Posterior cingulate gyrus (tissue), 11 donors: ENCODE measurements around the gene DERL2.

Experiments used
- DNase-seq, 10 donors: peaks; one replicate each; pipeline versions ENCODE4 v3.0.0 to v3.0.0-alpha.2; 2020 to 2021; ENCODE audit warnings: mixed read lengths in 3 of 10
- intact Hi-C: fragments of 100-400 bp; cut with DNase I; formaldehyde crosslinking; loops from one replicate; pipeline ENCODE4 v1.15.1; 2023

DERL2 gene

DNA sequence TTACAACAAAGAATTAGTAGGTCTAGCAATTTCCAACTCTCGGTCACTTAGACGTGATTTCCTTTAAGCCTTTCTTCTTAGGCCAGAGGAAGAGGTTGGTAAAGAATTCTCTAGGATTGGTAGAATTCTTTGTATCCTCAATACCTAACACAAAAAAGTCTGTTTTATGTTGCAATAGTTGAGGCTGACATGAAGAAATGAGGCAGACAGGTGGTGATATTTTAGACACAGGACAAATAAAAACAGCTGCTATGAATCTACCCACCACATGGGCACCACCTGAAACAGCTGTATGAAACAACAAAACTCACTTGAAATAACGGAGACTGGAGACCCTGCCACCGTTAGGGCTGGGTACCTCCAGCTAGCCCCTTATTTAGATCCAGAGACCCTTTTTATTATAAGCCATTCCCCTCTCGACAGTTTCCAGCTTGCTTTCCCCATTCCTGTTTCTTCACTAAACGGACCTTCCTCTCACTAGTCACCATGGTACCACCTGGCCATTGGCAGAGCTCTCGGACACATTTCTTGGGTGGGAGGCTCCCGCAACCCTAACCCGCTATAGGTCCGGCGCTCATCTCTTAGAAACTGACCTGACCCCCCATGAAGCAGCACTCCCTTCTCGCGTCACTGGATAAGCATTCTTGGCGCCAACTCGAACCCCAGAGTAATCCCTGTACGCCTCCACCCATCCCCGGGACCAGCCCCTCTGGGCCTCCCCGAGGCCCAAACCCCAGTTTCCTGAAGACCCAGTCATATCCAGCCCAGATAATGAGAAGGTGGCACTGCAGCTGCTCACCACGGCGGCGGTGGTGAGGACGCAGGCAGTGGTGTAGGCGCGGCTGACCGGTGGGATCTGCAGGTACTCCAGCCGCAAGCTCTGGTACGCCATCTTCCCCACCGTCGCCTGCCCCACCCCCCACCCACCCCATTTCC, at the start of gene DERL2:
Gene DERL2 (minus strand): TSS at position 909 of the 936 bp plus-strand sequence. CDS start 17 bp downstream, at position 892.
- DNase-seq, result no peak
- intact Hi-C loops, result loop anchor here (1.0 kb wide), 2 partner anchors 16 to 66 kb away; partner anchors contain the start of gene NUP88

DNA sequence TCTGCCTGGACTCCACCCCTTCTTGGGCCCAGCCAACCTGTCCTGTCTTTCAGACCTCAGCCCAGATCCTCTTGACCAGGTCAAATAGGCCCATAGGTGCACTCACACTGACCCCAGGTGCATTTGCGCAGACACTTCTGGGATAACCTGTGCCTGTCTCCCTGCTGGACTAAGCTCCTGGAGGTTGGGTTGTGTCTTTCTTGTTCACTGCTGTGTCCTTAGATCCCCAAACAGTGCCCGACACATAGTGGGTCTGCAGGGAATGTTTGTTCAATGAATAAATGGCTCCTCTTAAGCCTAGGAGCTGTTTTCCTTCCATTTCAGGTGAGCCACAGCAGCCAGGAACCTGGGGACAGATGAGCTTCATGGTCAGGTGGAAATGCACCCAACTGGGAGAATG, 49.5 kb upstream of the DERL2 start:
- intact Hi-C loops, result no loop called here
- DNase-seq, result no peak

DNA sequence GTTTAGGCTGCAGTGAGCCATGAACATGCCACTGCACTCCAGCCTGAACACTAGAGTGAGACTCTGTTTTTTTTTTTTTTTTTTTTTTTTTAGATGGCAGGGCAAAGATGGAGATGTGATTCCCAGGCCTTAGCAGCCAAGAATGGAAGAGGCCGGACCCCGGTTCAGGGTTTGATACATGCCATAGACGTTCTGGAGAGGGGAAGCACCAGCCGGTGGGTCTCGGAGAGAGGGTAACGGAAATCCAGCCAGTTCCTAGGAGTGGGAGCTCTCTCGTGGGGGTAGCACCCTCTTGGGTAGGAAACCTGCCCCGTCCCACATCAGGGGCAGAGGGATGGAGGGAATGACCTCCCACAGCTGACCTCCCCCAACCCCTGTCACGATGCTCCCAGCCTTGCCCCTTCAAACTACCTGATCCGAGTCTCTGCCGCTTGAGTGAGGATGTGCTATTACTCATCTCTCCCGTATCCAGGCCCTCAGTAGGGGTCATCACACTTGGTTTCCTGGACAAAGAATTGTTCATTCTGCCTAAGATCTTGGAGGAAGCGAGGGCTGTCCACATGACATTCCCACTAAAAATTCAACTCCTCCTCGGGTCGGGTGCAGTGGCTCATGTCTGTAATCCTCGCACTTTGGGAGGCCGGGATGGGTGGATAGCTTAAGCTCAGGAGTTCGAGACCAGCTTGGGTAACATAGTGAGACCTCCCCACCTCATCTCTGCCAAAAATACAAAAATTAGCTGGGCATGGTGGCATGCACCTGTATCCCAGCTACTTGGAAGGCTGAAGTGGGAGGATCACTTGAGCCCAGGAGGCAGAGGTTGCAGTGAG, 47.7 kb upstream of the DERL2 start:
- DNase-seq, result no peak
- intact Hi-C loops, result no loop called here

DNA sequence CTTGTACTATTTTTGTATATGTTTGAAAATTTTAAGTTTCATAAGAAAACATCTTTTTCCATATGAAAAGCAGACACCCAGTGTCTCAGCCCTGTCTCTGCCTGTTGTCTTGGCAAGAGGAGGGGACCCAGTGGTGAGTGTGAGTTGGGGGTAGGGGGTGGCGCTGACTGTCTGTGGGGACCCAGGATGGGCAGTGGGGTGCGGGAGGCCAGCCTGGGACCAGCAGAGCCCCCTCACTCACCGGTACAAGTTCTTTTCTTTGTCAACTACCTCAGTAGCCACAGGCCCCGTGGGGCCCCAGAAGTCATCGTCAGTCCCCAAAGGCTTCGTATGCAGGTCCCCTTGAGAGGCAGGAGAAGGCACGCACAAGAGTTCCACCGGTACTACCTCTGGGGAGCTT, 46.6 kb upstream of the DERL2 start:
- intact Hi-C loops, result no loop called here
- DNase-seq, result no peak

DNA sequence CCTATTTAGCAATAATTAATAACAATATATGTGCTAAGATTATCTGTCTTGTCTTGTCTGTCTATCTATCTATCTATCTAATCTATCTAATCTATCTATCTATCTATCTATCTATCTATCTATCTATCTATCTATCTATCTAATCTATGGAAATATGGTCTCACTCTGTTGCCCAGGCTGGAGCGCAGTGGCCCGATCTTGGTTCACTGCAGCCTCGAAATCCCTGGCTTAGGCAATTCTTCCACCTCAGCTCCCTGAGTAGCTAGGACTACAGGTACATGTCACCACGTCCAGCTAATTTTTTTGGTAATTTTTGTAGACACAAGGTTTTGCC, 45.1 kb upstream of the DERL2 start:
- DNase-seq, result no peak
- intact Hi-C loops, result no loop called here

DNA sequence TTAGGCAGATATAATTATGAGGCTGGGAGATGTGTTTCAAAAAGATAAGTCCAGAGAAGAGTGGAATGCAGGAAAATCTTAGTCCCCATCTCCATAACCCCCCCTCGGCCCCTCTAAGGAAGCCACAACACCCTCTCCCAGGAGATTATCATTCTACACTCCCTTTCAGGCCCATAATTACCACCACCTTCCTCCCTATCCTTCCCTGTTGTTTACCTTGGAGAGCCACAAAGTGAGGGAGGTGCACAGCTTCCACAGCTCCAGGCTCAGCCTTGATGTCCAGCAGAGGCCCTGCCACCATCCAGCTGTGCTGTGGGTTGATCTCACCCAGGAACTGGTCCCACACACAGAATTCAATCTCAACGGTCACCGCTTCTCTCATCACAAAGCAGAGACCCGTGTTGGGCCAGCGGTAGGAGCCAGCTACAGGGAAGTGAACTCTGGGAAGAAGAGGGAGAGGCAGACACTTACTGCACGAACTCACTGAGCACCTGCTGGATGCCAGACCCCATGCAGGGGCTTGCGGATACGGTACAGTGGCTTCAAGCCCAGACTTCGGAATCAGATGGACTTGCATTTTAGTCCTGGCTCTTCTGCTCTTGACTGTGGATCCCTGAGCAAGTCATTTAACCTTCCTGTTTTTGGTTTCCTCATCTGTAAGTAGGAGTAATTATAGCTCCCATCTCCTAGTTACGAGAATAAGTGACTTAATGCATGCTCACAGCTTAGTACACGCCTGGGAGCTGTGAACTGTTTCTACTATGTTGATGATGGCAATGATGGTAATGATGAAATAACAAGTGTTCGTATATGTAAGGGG, 44.5 kb upstream of the DERL2 start:
- intact Hi-C loops, result no loop called here

DNA sequence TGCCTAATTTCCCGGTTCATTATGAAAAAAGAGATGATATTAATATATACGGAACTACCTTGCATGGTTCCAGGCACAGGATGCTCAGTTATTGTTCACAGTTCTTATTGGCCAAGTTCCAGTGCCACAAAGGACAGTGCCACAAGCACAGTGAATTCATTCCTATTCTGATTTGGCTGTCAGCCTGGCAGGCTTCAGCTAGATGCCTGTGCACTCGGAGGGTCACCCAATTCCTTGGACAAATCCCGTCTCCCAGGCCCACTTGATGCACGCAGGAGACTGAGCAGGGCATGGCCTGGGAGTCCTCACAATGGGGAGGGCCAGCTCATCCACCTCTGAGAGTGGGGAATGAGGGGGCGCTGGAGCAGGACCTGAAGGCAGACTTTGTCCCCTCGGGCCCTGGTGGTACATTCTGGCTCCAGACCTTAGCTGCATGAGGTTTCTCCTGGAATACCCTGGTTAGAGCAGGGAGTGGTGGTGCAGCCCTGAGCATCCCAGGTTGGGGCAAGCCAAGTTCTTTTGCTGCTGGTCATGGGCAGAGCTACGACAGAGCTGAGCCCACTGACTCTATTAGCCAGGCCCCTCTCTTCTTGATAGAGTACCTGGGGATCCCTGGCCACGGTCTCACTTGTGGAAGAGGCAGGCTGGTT, 41.7 kb upstream of the DERL2 start:
- DNase-seq, result no peak
- intact Hi-C loops, result no loop called here

More for the DNA sequence above, 44.5 kb upstream of the DERL2 start:
- DNase-seq, result no peak

DNA sequence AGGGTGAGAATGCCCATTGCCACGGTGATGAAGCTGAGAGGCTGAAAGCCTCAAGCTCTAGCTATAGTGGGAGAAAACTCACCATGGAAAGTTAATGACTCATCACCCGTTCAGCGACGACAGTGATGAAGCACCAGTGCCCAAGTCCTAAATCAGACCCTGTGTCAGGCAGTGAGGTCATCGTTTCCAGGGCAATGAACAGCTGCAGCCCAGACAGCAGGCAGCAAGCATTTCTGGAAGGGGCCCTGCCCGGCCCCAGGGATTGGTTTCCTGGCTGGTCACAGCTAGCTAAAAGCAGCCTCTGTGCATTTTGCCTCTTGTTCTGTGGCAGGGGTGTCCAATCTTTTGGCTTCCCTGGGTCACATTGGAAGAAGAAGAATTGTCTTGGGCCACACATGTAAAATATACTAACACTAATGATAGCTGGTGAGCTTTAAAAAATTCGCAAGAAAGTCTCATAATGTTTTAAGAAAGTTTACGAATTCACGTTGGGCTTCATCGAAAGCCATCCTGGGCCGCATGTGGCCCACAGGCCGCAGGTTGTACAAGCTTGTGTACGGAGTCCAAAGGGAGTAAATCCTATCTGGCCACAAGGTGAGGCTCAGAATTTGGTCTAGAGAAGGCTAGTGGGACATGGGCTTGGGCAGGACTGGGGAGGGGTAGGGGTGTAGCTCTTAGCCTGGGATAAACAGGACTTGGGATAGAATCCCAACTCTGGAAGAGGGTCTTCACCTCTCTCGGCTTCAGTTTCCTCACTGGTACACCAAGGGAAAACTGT, 41.0 kb upstream of the DERL2 start:
- DNase-seq, result peak in 7 of 10 donors; percentile 48 to 96 (median 74)
- intact Hi-C loops, result no loop called here

DNA sequence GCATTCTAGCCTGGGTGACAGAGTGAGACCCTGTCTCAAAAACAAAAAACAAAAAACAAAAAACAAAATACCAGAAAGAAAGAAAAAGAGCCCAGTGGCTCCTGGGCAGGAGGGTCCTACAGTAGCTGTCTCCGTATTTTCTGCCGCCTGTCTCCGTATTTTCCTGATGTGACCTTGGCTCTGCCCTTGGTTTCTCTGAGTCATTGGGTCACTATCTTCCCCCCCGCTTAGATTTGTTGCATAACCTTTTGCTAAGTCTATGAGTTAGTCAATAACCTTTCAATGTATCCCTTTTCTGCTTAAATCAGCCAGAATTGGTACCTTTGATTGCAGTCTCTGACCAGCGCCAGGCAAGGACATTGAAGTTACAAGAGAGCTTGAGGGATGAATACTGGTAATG, 37.3 kb upstream of the DERL2 start:
- DNase-seq, result no peak
- intact Hi-C loops, result no loop called here

DNA sequence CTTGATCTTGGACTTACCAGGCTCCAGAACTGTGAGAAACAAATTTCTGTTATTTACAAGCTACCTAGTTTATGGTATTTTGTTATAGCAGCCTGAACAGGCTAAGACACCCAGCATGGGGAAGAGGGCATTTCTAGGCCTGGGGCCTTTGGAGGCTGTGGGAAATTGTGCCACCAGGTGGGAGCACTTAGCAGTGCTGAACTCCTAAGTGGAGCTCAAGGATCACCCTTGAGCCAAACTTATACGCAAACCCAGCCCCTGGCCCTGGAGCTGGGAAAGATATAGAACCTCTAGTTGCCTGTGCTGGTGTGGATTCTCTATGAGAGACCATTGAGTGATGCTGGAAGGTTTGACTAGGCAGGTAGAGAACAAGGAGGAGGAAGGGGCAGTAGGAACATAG, 36.5 kb upstream of the DERL2 start:
- no peak for DNase-seq
- intact Hi-C loops, result no loop called here

DNA sequence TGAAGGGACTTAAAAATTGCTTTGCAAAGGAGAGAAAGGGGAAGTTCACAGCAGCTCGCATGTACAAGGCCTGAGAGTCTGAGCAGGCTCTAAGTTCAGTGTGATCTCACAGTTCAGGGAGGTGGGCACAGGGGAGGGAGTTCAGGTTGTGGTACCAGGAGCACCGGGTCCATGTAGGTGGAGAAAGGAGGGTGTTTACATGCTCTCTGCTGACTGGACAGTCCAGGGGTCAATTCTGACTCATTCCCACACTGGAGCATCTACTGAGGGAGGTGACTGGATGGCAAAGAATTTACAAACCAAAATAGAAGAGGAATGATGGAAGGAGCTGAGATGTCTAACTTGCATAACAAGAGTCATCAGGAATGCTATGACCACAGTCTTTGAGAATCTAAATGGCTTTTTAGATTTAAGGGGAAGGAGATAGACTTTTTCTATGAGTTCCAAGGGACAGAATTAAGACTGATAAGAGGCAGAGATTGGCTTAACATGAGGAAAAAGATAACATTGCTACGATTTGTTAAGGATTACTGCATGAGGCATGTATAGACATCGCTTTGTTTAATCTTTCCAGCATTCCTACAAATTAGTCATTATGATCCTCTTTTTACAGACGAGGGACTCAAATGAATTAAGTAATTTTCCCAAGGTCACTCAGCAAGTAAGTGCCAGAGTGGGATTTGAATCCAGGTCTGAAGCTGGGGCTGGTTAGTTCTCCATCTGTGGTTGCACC, 30.2 kb upstream of the DERL2 start:
- no peak for DNase-seq
- intact Hi-C loops, result no loop called here

DNA sequence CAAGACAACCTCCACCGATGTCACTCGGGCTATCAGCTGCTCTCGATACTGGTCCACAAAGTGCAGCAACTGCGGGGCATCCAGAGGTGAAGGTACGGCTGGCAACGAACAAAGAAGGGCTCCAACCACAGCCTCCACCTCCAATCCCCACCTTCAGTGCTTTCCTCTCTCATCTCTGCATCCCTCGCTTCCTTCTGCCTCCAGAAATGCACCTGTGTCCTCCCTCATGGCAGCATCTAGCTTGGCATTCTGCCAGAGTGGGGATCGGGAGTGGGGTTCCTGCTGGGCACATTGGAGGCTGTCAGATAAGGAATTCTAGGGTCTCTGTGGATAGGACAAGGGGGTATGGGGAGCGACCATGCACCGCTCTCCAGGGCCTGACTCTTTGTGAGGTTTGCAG, 29.0 kb upstream of the DERL2 start:
- intact Hi-C loops, result no loop called here
- no peak for DNase-seq

DNA sequence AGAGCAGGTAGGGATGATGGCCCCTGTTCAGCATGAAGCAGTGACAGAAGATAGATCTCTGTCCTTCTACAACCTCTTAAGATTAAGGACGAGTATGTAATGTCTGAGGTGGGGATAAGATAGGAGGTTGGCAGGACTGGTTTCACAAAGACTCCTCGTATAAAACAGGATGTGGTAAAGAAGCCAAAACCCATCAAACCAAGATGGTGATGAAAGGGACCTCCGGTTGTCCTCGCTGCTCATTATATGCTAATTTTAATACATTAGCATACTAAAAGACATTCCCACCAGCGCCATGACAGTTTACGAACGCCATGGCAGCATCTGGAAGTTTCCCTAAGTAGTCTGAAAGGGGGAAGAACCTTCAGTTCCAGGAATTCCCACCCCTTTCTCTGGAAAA, 27.6 kb upstream of the DERL2 start:
- no peak for DNase-seq
- intact Hi-C loops, result no loop called here

DNA sequence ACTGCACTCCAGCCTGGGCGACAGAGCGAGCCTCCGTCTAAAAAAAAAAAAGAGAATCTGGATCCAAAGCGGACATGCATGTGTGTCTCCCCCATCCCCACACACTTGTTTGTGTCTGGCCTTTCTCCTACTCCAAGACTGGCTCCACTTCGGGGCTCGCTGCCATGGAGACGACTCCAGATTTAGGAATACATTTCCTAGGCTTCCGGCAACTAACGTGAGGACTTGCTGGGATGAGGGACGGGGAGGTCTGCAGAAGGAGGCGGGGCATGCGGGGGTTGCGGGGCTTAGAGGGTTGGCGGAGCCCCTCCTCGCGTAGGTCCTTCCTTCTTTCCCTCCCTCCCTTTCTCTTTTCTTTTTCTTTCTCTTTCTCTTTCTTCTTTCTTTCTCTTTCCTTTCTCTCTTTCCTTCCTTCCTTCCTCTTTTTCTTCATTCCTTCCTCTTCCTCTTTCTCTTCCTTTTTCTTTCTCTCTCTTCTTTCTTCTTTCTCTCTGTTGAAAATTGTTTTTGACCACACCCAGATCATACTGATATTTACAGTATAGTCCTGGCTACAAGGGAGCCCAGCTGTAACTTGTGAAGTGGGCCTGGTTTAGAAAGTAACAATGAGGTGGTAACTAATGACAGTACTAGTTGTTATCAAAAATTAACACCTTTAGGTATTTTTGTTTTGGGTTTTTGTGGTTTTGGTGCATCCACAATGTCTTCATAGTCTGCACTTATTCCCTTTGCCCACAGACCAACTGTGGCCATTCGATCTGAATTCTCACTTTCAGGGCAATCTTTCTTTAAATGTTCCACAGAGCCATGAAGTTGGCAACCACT, 25.6 kb upstream of the DERL2 start:
- DNase-seq, result peak in 3 of 10 donors; percentile 16 to 34 (median 17)
- intact Hi-C loops, result no loop called here

DNA sequence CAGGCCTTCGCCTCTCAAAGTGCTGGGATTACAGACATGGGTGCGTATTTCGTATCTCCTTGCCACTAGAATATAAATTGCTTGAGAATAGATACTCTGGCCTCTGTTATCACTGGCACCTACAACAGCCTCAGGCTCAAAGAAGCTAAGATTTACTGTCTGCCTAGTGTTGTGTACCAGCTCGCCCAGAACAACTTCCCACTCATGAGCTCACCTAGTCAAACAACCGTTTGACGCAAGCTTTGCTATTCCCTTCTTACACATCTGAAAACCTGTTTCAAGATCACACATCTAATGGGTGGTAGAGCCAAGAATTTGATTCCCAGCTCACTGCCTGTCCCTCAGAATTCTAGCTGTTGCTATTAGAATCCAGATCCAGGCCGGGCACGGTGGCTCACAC, 24.8 kb upstream of the DERL2 start:
- intact Hi-C loops, result no loop called here
- DNase-seq, result no peak

DNA sequence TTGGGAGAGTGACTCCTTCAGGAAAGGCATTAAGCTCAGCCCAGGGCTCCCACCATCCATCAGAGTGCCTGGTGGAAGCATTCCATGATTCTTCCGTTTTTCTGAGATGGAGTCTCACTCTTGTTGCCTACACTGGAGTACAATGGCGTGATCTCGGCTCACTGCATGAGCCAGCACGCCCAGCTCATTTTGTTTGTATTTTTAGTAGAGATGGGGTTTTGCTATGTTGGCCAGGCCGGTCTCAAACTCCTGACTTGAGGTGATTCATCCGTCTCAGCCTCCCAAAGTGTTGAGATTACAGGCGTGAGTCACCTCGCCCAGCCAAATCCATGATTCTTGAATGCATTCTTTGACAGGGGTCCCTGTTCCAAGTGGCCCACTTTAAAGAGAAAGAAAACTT, 23.5 kb upstream of the DERL2 start:
- no peak for DNase-seq
- intact Hi-C loops, result no loop called here

DNA sequence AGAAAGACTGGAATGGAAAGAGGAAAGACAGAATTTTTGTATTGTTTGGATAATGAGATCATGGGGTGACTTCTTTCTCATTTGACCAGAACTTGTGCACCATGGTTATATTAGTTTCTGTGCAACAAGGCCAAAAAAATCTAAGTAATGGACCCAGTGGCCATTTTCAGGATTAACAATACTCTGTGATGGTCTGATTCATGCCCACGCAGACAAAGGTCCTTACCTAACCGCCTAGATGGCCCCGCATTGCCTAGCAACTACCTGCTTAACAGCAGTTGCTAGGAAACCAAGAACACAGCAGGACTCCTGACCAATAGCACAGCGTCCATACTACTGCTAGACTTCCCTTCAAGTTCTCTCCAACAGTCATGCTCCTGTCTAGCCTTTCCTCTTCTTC, 22.8 kb upstream of the DERL2 start:
- DNase-seq, result no peak

DNA sequence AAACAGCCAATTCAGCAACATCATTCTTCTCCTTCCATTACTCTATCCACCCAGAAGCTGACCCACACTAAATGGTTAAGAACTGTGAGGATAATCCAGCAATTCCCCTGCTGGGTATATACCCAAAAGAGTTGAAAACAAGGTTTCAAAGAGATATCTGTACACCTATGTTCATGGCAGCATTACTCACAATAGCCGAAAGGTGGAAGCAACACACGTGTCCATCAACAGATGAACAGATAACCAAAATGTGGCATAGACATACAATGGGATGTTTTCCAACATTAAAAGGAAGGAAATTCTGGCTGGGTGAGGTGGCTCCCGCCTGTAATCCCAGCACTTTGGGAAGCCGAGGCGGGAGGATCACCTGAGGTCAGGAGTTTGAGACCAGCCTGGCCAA, 20.3 kb upstream of the DERL2 start:
- intact Hi-C loops, result no loop called here
- DNase-seq, result no peak

More for the DNA sequence above, 22.8 kb upstream of the DERL2 start:
- intact Hi-C loops, result no loop called here
